Epidermal melanocyte (primary cell): ENCODE data around the gene DOCK1.
"Not testable (repeated sequence)": the region's sequence is repeated elsewhere in the genome, so short reads cannot be mapped to it uniquely, and the experiment has no call there.

Source experiments
- DNase-seq: peaks from one replicate; pipeline ENCODE4 v3.0.0; 2011; ENCODE audit warnings: low spot score; ENCODE audit not compliant: insufficient read length

Gene DOCK1

DNA sequence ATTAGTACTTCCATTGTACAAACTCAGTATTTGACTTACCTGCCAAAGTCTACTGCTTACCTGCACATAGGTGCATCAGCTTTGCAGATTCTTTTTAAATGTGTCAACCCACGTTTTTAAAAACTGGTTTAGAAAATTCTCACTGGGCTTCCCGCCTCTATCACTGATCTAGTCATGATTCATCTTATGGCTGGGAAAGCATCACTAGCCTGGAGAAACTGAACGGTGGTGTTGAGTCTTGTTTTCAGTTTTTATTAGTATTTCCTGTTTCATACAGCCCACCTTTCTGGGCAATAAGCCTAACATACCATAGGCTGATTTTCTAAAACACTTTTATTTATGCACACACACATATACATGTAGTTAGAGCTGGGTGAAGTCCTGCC, 19.7 kb downstream of the DOCK1 start:
- no peak for DNase-seq

DNA sequence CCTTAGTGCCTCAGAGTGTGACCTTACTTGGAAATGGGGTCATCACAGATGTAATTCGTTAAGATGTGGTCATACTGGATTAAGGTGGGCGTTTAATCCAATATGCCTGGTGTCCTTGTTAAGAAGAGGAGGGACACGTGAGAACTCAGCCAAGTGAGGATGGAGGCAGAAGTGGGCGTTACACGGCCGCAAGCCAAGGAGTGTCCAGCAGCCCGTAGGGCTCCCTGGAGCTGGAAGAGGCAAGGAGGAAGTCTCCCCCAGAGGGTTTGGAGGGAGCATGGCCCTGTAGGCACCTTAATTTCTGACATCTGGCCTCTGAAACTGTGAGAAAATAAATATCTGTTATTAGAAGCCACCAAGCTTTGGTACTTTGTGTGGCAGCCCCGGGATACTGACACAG, 21.3 kb downstream of the DOCK1 start:
- no peak for DNase-seq

DNA sequence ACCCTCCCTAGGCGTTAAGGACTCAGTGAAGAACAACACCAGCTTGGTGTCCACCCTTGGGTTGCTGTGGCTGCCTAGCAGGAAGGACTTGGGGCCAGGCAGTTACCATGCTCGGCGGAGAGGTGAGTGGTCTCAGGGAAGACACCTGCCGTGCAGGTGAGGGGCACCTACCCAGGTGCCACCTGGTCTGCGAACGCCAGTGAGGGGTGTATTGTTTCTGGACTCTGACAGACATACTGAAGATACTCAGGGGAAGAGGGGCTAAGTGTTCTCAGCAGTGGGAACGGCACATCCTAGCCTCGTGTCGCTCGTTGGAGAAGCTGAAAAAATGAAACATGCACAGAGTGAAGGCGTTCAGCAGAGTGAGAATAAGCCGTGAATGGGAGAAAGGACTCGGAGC, 22.6 kb downstream of the DOCK1 start:
- DNase-seq: no peak

DNA sequence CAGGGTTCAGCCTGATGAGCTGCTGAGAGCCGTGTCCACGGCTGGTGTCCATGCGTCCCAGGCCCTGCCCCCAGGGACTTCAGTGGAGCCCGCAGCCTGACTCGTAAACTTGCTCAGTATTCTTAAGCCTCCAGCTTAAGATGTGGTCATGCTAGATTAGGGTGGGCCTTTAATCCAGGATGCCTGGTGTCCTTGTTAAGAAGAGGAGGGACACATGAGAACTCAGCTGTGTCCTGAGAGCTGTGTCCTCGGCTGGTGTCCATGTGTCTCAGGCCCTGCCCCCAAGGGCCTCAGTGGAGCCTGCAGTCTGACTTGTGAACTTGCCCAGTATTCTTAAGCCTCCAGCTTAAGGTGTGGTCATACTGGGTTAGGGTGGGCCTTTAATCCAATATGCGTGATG, 23.0 kb downstream of the DOCK1 start:
- DNase-seq: no peak

DNA sequence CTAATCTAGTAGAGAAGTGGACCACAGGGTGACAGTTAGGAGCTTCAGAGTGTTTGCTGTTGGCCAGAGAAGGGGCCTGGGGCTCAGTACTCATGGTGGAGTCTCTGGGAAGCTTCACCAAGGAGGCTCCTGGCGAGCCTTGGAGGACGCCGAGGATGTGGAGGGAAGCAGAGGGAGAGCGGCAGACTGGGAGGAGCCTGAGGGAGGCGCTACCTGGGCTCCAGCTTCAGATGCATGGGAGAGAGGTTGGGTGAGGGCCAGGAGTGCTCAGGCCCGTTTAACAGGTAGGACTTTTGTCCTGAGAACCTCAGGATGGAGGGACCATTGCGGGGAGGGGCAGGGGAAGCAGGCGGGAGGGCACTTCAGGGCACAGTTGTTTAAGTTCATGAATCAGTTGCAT, 24.2 kb downstream of the DOCK1 start:
- DNase-seq: no peak

DNA sequence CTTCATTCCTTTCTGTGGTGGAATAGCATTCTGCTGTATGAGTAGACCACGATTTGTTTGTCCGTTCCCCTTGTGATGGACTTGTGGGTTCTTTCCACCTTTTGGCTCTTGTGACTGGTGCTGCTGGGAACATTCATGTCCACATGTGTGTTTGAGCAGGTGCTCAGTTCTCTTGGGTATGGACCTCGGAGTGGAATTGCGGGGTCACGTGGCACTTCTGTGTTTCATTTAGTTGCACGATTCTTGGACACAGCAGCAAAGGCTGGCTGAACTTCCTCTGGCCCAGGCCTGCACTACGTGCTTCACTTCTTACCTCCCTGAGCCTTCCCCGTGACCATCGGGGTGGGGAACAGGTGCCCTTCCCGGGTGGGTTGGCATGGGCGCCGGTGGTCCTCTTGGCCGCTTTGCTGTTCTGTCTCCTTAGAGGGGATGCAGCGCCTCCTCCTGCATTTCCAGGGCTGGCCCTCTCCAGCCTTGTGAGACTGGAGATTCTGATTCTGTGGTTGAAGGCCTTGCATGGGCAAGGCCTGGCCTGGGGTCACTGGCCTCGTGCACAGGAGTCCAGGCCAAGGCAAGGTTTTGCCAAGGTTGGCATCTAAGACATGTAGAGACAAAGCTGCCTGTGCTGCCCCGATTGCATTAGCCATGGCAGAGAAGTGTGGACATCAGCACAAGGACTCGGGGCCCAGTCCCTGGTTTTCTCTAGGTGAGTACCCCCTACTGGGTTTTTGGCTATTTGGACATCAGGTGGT, 25.1 kb downstream of the DOCK1 start:
- DNase-seq: no peak

DNA sequence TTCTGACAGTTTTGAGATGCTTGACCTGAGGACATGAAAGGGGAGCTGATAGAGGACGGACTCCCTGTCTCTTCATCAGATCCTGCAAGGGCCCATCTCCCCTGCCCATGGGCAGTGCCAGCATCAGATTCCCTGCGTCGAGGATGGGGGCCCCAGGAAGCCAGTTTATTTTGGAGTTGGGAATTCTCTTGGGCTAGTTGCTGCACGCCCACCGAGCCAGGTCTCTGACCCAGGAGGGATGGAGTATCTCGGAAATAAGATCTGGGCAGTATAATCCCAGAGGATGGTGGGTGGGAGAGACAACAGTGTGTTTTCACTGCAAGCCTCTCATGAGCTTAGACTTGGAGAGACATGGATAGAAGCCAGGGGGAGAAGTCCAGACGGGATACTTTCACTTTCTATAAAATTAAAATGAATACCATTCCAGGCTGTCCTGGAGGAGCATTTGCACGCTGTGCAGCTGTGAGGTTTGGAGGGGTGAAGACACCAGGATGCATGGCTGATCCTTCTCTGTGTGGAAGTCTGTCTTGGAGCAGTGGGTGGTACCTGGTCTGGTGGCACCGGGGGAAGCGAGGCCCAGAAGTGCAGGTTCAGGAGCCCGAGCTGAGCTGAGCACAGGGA, 25.8 kb downstream of the DOCK1 start:
- DNase-seq: no peak

DNA sequence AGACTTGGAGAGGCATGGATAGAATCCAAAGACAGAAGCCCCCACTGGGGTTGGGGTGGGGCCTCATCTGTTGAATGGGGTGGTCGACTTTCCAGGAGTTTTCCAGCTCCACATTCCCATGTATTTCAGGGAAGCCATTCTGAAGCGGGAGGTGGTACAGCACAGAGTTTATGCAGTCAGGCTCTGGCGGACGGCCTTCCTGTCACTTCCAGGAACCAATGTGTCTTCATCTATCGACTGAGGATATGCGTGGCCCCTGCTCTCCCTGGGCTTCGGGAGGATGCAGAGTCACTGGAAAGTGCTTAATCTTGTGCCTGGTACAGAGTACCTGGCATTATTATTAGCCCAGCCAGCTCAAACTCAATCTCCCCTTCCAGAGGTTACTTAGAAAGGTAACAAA, 26.3 kb downstream of the DOCK1 start:
- no peak for DNase-seq

DNA sequence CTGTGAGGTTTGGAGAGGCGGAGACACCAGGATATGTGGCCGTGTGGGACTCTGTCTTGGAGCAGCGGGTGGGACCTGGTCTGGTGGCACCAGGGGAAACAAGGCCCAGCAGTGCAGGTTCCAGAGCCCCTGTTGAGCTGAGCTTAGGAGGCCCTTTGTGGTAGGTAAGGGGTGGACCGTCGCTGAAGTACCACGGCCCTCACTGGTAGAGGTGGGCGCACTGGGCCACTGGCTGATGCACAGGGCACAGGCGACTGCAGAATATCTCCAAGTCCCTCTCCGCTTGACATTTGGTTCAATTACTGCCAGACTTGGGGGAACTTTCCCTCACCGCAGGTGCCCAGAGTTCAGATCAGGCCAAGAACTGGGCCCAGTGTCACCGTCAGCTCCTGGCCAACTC, 27.3 kb downstream of the DOCK1 start:
- DNase-seq: no peak

DNA sequence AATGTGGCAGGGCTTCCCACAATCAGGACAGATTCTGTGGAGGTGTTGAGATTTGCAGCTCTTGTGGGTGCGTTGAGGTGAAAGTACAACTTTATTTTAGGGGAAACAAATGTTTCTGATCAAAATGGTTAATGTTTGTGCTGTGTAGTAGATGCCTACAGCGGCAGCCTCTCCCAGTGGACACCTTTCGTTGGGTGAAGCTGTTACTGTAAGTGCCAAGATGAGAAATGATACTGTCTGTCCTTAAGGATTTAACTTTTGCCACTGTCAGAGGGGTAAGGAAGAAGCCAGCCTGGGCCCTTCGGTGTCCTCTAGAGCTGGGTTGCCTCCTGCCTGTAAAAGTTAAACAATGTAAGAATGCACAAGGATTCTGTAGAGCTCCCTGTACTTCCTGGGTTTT, 27.9 kb downstream of the DOCK1 start:
- DNase-seq: no peak

DNA sequence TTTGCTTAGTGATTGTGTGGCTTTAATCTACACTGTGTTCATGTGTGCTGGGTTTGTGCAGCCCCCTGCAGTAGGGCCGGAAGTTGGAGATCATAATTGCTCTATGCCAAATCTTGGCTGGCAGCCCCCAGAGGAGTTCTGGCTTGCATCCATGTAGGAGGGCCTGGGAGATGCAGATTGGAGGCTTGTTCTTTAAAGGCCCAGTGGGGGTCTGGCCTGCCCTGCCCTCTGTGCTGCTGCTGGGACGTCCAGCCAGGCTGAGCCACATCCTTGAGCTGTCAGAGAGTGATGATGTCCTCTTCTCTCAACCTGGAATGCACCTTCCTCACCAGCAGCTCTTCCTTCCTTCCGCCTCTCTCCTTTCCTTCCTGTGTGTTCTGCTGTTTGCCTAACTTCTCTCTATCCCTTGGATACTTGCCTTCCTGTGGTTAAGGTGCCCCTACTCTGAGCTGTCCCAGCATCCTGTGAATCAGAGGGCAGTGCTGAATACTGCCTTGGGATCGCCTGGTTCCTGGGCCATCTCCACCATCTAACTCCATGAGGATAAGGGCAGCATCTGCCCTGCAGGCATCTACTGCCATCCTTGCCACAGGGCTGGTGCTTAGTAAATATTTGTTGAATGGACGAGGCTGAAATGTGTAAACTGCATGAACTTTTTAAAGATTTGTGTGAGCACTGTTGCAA, 30.2 kb downstream of the DOCK1 start:
- no peak for DNase-seq

DNA sequence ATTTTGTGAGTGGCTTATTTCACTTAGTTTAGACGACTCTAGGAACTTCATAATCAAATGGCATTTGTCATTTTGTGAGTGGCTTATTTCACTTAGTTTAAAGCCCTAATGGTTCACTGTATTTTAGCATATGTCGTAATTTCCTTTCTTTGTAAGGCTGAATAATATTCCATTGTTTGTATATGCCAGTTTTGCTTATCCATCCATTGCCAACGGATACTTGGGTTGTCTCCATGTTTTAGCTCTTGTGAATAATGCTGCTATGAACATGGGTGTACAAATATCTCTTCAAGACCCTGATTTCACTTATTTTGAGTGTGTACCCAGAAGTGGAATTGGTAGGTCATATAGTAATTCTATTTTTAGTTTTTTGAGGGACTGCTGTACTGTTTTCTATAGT, 31.8 kb downstream of the DOCK1 start:
- no peak for DNase-seq

DNA sequence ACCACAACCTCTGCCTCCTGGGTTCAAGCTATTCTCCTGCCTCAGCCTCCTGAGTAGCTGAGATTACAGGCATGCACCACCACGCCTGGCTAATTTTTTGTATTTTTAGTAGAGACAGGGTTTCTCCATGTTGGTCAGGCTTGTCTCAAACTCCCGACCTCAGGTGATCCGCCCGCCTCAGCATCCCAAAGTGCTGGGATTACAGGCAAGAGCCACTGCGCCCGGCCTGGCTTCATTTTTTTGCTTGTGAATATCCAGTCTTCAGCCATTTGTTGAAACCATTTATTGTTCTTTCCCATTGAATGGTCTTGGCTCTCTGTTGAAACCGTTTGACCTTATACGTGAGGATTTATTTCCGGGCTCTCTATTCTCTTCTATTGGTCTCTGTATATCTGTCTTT, 32.9 kb downstream of the DOCK1 start:
- not testable (repeated sequence) for DNase-seq

DNA sequence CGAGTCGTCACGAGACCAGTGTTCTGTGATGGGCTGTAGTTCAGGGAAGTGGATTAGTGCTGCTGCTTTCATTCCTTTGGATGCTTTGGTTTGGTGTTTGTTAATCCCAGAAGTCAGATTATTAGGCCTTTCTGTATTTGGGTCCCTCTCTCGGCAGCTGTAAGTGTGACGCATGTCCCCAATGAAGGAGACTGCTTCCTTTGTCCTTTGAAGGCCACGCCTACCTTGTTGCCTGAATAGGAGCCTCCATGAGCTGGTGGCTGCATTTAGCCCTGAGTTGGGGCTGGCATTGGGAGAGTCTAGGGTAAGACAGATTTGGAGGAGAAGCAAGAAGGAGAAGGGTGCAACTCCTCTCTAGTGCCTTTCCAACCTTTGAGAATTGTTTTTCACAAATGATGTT, 34.5 kb downstream of the DOCK1 start:
- no peak for DNase-seq

DNA sequence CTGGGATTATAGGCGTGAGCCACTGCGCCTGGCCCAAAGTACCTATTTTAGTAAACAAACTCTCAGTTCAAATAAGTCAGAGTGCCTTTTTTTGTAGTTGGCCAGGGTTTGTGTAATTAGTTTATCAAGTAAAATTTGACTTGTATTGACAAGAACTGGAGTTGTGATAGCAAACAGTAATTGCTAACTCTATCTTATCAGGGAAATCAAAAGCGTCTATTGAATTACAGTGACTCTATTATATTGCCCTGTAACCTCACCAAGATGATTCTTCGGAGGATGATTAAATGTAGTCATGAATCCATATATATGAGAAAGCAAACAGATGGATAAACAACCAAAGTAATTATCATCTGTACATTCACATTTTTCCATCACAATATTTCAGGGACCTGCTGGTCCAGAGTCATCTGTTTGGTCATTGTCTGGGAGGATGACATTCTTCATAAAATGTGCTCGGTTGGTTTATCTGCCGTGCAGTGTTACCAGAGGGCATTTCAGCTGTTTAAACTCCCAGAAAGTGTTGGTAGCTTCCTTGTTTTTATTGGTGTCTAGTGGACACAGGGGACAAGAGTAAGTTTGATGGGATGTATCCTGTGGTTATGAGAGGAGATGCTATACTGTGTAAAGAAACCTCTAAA, 35.6 kb downstream of the DOCK1 start:
- DNase-seq: no peak

DNA sequence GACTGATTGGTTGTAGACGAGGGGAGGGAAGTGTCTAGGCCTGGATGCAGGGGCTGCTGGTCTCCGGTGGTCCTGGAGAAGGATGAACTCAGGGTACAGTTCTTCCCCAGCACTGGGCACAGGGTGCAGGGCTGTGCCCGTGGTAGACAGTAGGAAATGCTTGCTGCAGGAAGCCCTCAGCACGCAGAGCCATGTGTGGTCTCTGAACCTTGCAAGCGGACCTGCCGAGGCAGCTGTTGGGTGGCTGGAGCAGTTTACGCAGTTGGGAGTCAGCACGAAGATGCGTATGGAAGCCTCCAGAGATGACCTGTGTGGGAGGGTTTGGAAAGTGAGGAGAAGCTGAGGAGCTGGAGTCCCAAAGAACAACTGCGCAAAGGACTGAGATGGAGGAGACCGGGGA, 39.0 kb downstream of the DOCK1 start:
- no peak for DNase-seq

DNA sequence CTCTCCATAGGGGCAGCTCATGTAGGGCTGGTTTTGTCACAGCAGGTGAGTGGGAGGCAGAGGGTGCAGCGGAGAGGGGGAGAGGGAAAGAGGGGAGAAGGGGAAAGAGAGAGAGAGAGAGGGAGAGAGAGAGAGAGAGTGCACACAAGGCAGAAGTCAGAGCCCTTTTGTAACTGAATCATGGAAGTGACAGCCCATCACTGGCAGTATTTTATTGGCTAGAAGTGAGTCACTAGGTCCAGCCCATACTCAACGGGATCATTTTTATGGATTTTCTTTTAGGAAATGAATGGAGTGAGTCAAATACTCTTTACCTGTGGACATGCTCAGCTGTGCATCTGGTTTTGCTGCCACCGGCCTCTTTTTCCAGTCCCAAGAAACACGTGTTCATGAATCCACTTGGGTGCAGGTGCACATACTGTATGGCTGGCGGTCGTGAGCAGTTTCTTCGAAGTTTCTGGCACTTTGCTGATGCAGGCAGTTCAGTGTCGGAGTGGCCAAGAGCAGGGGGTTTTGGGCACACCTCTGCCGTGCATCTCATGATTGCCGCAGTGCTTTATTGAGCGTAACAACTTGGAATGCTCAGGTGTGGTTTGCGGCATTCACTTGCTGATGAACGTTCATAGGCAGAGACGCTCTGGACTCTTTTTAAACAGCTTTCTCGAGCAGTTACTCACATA, 40.3 kb downstream of the DOCK1 start:
- DNase-seq: no peak

DNA sequence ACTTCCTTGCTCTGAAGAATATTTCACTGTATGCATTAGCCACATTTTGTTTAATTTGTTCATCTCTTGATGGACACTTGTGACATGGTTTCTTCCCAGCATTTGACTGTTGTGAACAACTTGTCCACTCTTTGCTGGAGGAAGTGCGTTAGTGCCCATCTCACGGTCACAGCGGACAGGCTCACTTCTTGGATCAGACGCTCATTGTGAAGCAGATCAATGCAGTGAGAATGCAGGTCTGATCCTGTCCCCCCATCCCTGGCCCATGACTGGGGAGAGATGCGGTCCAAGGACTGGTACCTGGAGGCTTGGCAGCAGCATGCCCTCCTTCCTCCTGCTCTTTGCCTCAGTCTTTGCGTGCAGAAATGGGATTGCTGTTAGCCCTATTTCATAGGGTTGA, 41.5 kb downstream of the DOCK1 start:
- DNase-seq: no peak

DNA sequence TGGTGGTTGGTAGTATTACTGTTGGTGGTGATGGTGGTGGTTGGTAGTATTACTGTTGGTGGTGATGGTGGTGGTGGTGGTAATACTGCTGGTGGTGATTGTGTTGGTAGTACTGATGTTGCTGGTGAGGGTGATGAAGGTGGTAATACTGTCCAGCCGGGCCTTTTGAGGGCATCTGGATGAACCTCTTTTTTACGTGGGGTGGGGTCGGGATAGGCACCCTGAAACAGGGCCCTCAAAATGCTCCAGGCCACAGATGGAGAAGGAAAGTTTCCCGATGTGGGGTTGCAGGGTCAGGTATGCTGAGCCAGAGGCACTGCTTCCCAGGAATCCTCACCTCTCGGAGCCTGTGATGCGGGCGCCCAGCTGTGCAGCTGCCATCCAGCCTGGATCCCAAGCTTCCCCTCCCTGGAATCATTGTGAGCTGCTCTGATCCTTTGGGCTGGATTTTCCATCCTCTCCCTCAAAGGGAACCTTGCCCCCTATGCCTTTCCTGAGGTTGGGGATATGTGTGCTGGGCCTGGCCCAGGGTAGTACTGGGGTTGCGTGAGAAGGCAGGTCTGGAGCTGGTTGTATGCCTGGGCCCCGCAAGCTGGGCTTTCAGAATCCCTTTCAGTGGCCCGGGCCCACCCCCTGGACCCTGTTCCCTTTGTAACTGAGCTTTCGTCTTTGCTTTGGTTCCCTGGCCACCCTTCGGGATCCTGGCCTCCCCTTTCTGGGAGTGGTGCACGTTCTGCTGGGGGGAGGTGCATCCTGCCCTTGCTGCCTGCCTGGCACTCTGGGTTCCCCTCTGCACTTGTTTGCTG, 43.3 kb downstream of the DOCK1 start:
- DNase-seq: no peak

DNA sequence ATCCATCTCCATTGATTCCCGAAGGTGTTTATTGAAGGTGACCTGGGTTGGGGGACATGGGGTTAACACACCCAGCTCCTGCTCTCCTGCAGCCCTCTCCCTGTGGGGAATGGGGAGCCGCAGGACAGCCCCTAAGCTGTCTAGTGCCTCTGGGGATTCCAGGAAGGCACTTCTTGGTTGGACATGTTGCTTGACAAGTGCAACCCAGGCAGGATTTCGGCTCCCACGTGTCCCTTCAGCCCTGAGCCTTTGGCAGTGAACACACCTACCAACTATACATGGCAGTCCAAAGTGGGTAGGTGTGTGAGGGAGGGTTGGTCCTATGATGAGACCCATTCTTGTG, 43.9 kb downstream of the DOCK1 start:
- DNase-seq: no peak
